Lower lobe of right lung (tissue), 2 donors: ENCODE results near the gene ZNF267. TPM values are rescaled to one million over a fixed set of nuclear protein-coding genes. Genes with fewer than 3 reads are reported as not detected.
"Not testable (repeated sequence)": the region's sequence is repeated elsewhere in the genome, so short reads cannot be mapped to it uniquely, and the experiment has no call there.

Experiments
- ATAC-seq, 2 donors: fragments of 200-7000 bp; cut with Tn5 transposase; one replicate each; pipeline ENCODE4 v1.9.1; 2020 to 2022; ENCODE audit warnings: mild to moderate bottlenecking in 2 of 2, moderate library complexity in 2 of 2
- DNase-seq: peaks from one replicate; pipeline ENCODE4 v3.0.0-alpha.2; 2020
- H3K27ac ChIP-seq: fragments of 200-600 bp; one replicate; pipeline ENCODE4 v1.8.0; 2022
- H3K27me3 ChIP-seq: fragments of 200-600 bp; one replicate; pipeline ENCODE4 v1.8.0; 2022; ENCODE audit warnings: low read depth
- H3K36me3 ChIP-seq: fragments of 200-600 bp; one replicate; pipeline ENCODE4 v1.8.0; 2022; ENCODE audit warnings: mild to moderate bottlenecking
- H3K4me1 ChIP-seq: fragments of 200-600 bp; one replicate; pipeline ENCODE4 v1.8.0; 2022
- H3K4me3 ChIP-seq: fragments of 200-600 bp; one replicate; pipeline ENCODE4 v1.8.0; 2022; ENCODE audit warnings: mild to moderate bottlenecking
- H3K9me3 ChIP-seq: fragments of 200-600 bp; one replicate; pipeline ENCODE4 v1.8.0; 2022
- intact Hi-C: fragments of 100-400 bp; cut with DNase I; formaldehyde crosslinking; loops from one replicate; pipeline ENCODE4 v1.11.0; 2022
- total RNA-seq: library from RNA; stranded (reverse); fragmentation: NEBNext Ultra II Directional; extraction: Animal tissue kit (Norgen Biotek cat#: 25700); gene quantifications from one replicate; pipeline ENCODE4 v1.2.1, GENCODE V29; 2021
- TF ChIP-seq, protein P1 (sequence below): fragments of 200-600 bp; IDR thresholded peaks from one replicate; pipeline ENCODE4 v1.8.0; 2022; ENCODE audit warnings: antibody characterized with exemption, mild to moderate bottlenecking
- donor health status: DM: no; HTN: yes; CAD: no; lungs with severe emphysema.

ZNF267 gene
- total RNA-seq, 1 donor from 2014 or later: 17.0 TPM

DNA sequence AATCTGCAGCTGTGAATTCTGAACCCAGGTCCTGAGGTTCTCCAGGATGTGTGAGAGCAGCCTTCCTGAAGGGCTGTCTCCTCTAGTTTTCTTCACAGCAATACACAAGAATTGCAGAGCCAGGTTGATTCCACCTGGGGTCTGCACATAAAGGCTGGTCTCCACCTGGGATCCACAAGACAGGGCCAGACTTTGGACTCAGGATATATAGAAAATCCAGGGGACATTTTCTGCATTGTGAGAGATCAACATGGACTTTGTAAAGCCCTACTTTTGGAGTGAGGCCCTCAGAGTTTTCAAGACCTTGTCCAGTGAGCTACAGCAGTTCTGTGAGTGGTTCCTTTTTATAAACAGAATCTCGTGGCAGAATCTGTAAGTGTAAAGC is 6.3 kb downstream of the ZNF267 start:
- TF ChIP-seq, protein P1, sequence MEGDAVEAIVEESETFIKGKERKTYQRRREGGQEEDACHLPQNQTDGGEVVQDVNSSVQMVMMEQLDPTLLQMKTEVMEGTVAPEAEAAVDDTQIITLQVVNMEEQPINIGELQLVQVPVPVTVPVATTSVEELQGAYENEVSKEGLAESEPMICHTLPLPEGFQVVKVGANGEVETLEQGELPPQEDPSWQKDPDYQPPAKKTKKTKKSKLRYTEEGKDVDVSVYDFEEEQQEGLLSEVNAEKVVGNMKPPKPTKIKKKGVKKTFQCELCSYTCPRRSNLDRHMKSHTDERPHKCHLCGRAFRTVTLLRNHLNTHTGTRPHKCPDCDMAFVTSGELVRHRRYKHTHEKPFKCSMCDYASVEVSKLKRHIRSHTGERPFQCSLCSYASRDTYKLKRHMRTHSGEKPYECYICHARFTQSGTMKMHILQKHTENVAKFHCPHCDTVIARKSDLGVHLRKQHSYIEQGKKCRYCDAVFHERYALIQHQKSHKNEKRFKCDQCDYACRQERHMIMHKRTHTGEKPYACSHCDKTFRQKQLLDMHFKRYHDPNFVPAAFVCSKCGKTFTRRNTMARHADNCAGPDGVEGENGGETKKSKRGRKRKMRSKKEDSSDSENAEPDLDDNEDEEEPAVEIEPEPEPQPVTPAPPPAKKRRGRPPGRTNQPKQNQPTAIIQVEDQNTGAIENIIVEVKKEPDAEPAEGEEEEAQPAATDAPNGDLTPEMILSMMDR: no peak
- H3K36me3 ChIP-seq: peaks cover 14% of the 10 kb centered on the region
- peak overlapping the region; percentile 46 for H3K27ac ChIP-seq
- H3K27me3 ChIP-seq: no peaks in the 10 kb centered on the region
- no peak overlapping the region for H3K4me3 ChIP-seq
- peaks cover 53% of the 10 kb centered on the region for H3K4me1 ChIP-seq
- no peaks in the 10 kb centered on the region for H3K9me3 ChIP-seq
- ATAC-seq (no peak), DNase-seq (no peak)
- intact Hi-C loops: no loop called here

DNA sequence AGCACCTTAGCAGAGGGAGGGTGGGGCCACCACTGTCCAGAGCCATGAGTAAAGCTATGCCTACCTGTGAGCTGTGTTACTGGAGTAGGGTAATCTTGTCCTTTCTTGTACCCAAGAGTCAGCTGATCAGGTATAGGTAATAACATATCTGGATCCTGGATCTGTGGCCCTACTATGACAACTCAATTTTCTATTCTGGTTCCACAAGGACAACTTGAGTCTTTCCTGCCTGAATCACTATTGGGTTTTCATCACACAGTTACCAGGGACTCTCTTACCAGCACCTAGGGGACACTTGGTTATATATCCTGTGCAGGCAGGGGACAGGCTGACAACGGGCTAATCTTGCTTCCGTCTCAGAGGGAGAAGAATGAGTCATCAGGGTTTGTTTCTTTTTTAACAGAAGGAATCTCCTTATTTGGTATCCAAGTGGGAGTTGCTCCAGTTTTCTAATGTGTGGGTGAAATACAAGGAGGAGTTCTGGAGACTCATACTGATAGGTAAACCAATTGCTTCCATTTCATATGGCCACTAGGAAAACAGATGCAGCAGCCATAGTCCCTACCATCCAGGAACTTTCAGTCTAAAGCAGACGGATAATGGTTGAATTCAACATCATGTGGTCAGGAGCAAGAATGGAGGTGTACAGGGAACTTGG is 6.8 kb downstream of the ZNF267 start:
- ATAC-seq (peak; percentile 78 to 88), DNase-seq (no peak)
- Histone ChIP-seq H3K27ac (peak overlapping the region; percentile 46), H3K4me3 (no peak overlapping the region), H3K9me3 (no peaks in the 10 kb centered on the region), H3K36me3 (peaks cover 19% of the 10 kb centered on the region), H3K27me3 (no peaks in the 10 kb centered on the region), H3K4me1 (peaks cover 47% of the 10 kb centered on the region)
- intact Hi-C loops: no loop called here
- TF ChIP-seq, protein P1: no peak

DNA sequence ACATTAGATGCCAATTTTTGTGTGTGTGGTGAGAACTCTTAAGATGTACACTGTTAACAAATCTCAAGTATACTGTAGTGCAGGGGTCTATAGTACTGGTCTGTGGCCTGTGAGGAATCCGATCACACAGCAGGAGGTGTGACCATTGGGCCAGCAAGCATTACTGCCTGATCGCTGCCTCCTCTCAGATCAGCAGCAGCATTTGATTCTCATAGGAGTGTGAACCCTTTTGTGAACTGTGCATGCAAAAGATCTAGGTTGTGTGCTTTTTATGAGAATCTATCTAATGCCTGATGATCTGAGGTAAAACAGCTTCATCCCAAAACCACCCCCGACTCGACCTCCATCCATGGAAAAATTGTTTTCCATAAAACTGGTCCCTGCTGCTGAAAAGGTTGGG is 12.6 kb downstream of the ZNF267 start:
- H3K36me3 ChIP-seq: peaks cover 47% of the 10 kb centered on the region
- ATAC-seq (no peak), DNase-seq (no peak)
- H3K27me3 ChIP-seq: no peaks in the 10 kb centered on the region
- H3K4me3 ChIP-seq: no peak overlapping the region
- no peak overlapping the region for H3K27ac ChIP-seq
- H3K9me3 ChIP-seq: peaks cover 9% of the 10 kb centered on the region
- H3K4me1 ChIP-seq: peaks cover 3% of the 10 kb centered on the region
- intact Hi-C loops: no loop called here
- TF ChIP-seq, protein P1: no peak

GRCh38 chr16:31888735-31889134 is 15.1 kb downstream of the ZNF267 start:
- ATAC-seq: no peak
- H3K4me3 ChIP-seq: no peak overlapping the region
- H3K4me1 ChIP-seq: no peaks in the 10 kb centered on the region
- H3K36me3 ChIP-seq: peaks cover 71% of the 10 kb centered on the region
- DNase-seq: no peak
- H3K9me3 ChIP-seq: peaks cover 11% of the 10 kb centered on the region
- TF ChIP-seq, protein P1: no peak
- no peak overlapping the region for H3K27ac ChIP-seq
- intact Hi-C loops: no loop called here
- no peaks in the 10 kb centered on the region for H3K27me3 ChIP-seq

DNA sequence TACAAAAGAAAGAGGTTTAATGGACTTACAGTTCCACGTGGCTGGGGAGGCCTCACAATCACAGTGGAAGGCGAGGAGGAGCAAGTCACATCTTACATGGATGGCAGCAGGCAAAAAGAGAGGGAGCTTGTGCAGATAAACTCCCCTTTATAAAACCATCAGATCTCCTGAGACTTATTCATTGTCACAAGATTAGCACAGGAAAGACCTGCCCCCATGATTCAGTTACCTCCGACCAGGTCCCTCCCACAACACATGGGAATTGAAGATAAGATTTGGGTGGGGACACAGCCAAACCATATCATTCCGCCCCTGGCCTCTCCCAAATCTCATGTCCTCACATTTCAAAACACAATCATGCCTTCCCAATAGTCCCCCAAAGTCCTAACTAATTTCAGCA is 18.5 kb downstream of the ZNF267 start:
- H3K27ac ChIP-seq, H3K27me3 ChIP-seq, DNase-seq, H3K4me3 ChIP-seq, H3K4me1 ChIP-seq, ATAC-seq, intact Hi-C loops: not testable (repeated sequence)
- H3K36me3 ChIP-seq: peaks cover 68% of the 10 kb centered on the region
- peaks cover 25% of the 10 kb centered on the region for H3K9me3 ChIP-seq

DNA sequence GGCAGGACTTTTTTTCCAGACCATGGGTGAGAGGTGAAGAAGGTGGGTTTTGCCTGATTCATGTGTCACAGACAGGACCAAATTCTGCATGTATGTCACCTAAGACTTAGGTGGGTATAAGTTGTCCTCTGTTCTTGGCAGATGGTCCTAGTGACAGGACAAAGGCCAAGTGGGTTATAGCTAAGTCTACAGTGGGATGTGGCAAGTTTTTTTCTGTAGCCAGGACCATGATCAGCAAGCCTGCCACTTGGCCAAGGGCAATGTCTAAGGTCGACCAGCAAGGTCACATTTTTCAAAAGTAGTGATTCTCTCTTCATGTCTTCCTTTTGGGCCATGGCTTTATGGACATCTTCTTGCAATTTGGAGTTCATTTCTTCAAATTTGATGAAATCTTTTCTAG is 20.2 kb downstream of the ZNF267 start:
- TF ChIP-seq, protein P1: no peak
- H3K27me3 ChIP-seq: no peaks in the 10 kb centered on the region
- peaks cover 35% of the 10 kb centered on the region for H3K9me3 ChIP-seq
- no peak overlapping the region for H3K4me3 ChIP-seq
- H3K4me1 ChIP-seq: no peaks in the 10 kb centered on the region
- peaks cover 72% of the 10 kb centered on the region for H3K36me3 ChIP-seq
- intact Hi-C loops: no loop called here
- no peak for ATAC-seq
- no peak overlapping the region for H3K27ac ChIP-seq
- DNase-seq: no peak
